Measurements from ENCODE around the gene DTX4. TPM values are rescaled to one million over a fixed set of nuclear protein-coding genes. Genes with fewer than 3 reads are reported as not detected.

The DTX4 gene
- polyA plus RNA-seq, 4 donors: 42.0 to 52.5 (median 45.3) TPM

Other genes with a start within 250 kb of the DTX4 start
- 100 to 1,000 TPM; 133 to 240 (median 180) TPM for gene GLYATL1, start 232.6 kb upstream of the DTX4 start, polyA plus RNA-seq (ENCODE audit: insufficient read length in 4 of 4)
- not detected for gene GLYATL1B, start 85.8 kb upstream of the DTX4 start, polyA plus RNA-seq (ENCODE audit: insufficient read length in 4 of 4)
- gene FAM111B, start 64.9 kb upstream of the DTX4 start, polyA plus RNA-seq (ENCODE audit: insufficient read length in 4 of 4): 10 to 100 TPM; 11.1 to 15.6 (median 13.4) TPM
- 10 to 100 TPM; 46.5 to 68.0 (median 56.0) TPM for gene FAM111A, start 29.3 kb upstream of the DTX4 start, polyA plus RNA-seq (ENCODE audit: insufficient read length in 4 of 4)
- gene MPEG1, start 40.8 kb downstream of the DTX4 start, polyA plus RNA-seq (ENCODE audit: insufficient read length in 4 of 4): 10 to 100 TPM in 1 of 4 donors, 1 to 10 TPM in 3; 6.9 to 11.1 (median 9.3) TPM
- not detected for gene OR5AN1, start 186.8 kb downstream of the DTX4 start, polyA plus RNA-seq (ENCODE audit: insufficient read length in 4 of 4)